Hematopoietic multipotent progenitor cell treated with erythropoietin and hydrocortisone succinate and interleukin-3 and kit ligand, for 8 days (in vitro differentiated cells): ENCODE results near the gene LSAMP.
"Not testable (repeated sequence)": the region's sequence is repeated elsewhere in the genome, so short reads cannot be mapped to it uniquely, and the experiment has no call there.

ENCODE experiments used
- DNase-seq: peaks from one replicate; pipeline ENCODE4 v3.0.0-alpha.2; 2015

Gene LSAMP

DNA sequence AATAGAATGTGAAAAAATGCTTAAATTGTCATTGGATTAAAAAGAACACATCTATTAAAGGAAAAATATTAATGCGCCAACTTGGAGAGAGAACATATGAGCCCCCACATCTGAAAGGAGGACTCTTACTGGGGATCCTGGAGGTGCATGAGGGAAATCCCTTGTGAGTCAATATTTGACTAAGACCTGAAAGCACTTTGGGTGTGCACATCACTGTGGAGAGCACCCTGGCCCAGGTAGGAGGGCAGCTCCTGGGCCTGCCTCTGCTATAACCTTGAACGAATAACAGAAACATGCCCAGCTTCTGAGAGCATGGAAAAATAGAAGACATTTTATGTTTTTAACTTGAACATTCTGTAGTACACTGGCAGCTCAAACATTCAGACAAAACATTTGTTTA is 622.2 kb downstream of the LSAMP start:
- no peak for DNase-seq

GRCh38 chr3:115822579-115822978 is 622.7 kb downstream of the LSAMP start:
- DNase-seq: no peak

- peak; percentile 85 for DNase-seq
These were observed 625.4 kb downstream of the LSAMP start for GRCh38 chr3:115819785-115820384.

- DNase-seq: peak; percentile 70
These were observed 630.4 kb downstream of the LSAMP start for GRCh38 chr3:115814778-115815380.

DNA sequence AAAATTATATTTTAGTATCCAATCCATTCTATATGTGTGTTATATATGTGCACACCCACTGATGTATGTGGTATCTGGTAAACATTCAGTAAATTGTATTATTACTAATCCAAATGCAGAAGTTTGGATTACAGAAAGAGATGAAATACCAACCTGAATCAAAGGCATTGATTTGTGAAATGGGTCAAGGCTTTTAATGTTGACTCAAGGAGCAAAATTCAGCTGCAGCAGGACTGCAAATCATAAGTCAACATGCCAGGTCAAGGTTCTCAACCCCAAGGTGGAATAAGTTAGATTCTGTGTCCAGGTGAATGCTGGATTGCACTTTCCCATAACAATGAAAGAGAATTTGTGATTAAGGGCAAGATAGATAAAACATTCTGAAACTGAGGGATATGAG is 631.3 kb downstream of the LSAMP start:
- no peak for DNase-seq

- DNase-seq: no peak
These were observed 636.5 kb downstream of the LSAMP start for GRCh38 chr3:115808816-115809215.

DNA sequence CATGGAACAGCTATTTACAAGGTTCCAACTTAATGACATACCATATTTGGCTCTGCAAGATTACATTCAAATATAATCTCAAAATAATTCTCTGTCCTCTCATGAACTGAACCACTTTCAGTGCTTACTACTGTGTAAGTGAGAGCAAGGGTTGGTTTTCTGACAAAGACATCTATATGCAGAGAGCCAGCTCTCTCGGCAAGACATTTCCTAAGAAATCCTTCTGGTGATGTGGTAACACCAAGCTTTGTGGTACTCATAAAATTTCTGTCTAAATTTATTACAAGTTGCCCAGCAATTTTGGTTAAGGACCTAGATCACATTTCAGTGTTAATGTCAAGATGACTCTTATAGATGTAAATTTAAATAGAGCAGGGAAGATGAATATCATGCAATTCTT is 637.0 kb downstream of the LSAMP start:
- no peak for DNase-seq

DNA sequence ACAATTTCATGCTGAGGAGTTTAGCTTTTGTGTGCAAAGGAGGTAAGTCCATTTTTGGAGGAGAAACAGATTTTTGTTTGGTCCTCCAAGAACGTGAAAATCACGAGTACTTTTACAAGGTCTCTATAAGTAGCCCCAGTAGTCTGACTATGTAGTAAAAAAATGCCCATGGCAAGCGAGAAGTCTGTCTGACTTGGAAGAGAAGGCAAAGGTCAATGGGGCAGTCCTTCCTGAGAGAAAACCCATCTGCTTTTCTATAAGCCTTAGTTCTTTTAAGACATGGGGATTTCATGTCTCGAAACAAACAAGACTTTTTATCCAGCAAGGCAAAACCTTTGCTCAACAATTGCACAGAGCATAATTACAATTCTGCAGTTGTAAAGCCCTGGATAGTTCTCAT is 638.8 kb downstream of the LSAMP start:
- DNase-seq: no peak

DNA sequence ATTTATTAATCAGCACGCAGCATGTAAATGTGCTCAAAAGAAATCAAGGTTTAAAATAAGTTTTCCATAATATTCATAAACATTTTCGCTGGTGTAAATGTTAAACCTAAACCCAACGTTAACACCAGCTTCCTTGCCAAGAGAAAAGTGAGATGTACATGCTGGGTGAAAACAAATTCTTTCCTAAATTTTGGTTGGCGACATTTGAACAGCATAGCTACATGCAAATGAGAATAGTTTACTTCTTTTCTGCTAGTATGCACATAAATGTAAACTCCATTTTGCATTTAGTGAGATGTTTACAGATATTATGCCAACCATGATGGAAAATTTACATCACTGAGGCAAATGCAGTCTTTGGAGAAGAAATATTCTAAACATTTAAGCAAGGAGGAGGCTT is 639.8 kb downstream of the LSAMP start:
- no peak for DNase-seq

DNA sequence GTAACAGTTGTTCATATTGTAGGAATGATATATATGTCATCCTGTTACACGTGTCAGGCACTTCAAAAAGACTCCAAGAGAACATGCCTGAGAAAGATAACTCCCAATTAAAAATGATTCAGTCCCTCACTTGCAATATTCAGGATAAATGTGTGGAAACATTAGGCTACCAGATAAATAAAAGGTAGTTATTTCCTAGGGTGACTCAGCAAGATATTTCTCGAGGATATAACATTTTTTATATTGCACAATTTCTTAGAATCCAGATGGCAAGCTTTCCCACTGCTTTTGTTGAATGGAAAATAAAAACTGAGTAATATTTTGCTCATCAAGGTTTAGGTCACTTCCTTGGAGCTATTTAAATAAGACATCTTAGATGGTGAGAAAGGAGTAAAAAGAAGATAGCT is 640.6 kb downstream of the LSAMP start:
- no peak for DNase-seq

- no peak for DNase-seq
These were observed 641.1 kb downstream of the LSAMP start for GRCh38 chr3:115804200-115804599.

GRCh38 chr3:115803661-115804060 is 641.6 kb downstream of the LSAMP start:
- no peak for DNase-seq

DNA sequence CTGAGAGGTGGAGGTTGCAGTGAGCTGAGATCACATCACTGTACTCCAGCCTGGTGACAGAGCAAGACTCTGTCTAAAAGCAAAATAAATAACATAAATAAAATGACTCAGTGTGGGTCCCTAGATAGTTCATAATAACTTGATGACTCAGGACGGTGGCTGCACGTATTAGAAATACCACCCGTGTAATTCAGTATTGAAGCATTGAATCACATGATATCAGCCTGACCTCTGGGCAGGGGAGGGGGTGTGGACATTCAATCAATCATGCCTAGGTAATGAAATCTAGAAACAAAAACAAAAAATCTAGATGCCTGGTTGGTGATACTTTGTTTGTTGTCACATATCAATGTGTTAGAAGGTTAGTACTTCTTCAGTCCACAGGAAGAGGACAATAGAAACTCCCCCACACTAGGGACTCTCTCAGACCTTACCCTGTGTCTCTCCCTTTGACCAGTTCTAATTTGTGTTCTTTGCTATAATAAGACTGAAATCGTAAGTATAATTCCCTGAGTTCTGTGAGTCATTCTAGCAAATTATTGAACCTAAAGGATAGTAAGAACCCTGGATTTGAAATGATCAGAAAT is 644.7 kb downstream of the LSAMP start:
- no peak for DNase-seq

DNA sequence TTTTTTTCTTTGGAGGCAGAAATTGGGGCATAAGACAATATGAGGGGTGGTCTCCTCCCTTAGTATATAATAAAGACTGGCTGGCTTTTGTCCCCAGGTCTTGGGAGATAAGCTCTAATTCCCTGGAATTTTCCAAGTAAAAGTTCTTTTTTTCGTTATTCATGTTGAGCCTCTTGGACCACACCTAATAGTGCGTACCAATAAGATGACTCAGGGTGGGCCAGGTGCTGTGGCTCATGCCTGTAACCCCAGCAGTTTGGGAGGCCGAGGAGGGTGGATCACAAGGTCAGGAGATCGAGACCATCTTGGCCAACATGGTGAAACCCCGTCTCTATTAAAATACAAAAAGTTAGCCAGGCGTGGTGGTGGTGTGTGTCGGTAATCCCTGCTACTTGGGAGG is 645.2 kb downstream of the LSAMP start:
- not testable (repeated sequence) for DNase-seq

GRCh38 chr3:115792206-115792955 is 652.9 kb downstream of the LSAMP start:
- no peak for DNase-seq

GRCh38 chr3:115791271-115792153 is 653.8 kb downstream of the LSAMP start:
- DNase-seq: not testable (repeated sequence)

GRCh38 chr3:115790759-115791158 is 654.5 kb downstream of the LSAMP start:
- peak; percentile 18 for DNase-seq

DNA sequence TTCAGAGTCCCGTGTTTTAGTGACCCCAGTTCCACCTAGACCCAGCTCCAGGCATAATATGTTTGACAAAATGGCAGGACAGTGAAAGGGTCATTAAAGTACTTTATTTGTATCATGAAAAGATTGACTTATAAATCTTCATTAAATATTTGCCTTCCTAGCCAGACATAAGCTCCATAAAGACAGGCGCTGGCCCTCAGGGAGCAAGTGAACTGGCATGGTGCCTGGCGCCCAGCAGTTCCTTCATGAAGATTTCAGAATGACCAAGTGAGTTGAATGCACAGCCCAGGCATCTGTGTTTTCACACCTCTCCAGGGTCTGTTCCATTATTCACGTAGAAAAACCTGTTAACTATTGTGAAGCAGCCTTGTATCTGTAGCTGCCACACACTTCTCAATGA is 655.8 kb downstream of the LSAMP start:
- no peak for DNase-seq

DNA sequence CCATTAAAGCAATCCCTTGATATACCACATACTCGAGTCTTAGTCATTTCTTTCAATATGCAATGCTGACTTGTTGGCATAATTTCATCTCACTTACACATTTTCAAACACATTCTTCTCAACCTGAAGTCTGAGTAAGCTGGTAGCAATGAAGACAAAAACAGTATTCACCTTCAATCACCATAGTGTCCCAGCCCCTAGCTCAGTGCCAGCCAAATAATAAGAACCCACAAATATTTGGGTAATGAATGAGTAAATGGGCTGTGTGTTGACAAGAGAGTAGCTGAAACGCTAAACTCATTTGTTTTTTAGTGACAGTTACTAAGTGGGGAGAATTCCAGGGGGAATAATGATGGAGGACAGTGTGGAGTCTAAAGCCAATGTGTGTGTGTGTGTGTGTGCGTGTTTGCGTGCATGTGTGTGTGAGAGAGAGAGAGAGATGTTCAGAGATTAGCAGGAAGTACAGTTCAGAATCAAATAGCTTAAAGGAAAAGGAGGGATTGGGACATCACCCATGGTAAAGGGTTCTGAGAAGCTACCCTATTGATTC is 656.3 kb downstream of the LSAMP start:
- DNase-seq: no peak

- DNase-seq: no peak
These were observed 657.5 kb downstream of the LSAMP start for GRCh38 chr3:115787818-115788217.

DNA sequence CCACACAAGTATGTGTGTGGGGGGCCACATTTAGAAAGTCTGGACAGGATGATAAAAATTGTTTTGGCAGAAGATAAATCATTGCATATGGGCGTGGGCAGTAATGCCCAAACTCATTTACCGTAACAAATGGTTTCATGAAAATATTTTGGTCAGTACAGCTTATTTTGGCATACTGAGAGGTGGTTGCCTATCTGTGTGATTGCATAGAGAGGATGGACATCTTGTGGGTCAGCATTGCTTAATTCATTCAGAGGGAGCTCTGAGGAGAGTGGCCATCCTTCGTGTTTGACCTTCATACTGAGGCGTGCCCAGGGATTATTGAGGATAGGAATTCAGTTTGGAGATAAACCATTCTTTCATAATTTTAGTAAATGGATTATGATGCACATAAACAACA is 659.5 kb downstream of the LSAMP start:
- DNase-seq: no peak

DNA sequence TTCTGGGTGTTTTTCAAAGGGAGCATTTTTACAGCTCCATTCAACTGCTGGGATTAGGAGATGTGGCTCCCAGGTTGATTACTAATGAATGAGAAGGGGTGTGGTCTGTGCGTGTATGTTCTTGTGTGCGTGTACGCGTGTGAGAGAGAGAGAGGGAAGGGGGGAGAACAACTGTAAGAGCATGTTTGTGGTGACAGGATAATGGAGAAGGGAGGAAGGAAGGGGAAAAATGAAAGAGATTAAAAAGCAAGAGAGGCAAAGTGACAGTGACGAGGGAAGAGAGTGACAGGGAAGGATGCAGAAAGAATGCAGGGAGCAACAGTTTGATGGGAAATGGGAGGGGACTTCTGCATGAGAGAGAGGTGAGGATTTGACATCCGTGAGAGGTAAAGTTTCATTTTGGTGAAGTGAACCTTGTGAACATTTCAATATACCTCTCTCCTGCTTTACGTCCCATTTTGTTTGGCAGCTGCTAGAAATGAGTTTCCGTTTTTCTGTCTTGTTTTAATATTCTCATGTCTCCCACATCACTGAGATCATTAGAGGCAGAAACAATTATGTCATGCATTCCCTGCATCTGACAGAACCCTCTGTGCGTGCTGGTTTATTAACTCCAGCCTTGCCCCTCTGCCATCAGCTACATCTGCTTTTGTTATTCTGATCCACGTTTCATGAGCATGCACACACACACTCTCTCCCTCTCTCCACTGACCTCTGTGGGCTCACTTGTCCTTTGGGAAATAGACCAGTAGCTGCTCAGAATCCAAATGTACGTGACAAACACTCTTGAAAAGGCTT is 660.3 kb downstream of the LSAMP start:
- no peak for DNase-seq
